GM19397 (cell line): ENCODE measurements around the gene ADCY1.

Experiments used
- ATAC-seq: cut with Tn5 transposase; IDR thresholded peaks from one replicate; pipeline ENCODE4 v1.9.1; 2021; ENCODE audit warnings: mild to moderate bottlenecking, moderate library complexity; ENCODE audit not compliant: unreplicated experiment

The ADCY1 gene

DNA sequence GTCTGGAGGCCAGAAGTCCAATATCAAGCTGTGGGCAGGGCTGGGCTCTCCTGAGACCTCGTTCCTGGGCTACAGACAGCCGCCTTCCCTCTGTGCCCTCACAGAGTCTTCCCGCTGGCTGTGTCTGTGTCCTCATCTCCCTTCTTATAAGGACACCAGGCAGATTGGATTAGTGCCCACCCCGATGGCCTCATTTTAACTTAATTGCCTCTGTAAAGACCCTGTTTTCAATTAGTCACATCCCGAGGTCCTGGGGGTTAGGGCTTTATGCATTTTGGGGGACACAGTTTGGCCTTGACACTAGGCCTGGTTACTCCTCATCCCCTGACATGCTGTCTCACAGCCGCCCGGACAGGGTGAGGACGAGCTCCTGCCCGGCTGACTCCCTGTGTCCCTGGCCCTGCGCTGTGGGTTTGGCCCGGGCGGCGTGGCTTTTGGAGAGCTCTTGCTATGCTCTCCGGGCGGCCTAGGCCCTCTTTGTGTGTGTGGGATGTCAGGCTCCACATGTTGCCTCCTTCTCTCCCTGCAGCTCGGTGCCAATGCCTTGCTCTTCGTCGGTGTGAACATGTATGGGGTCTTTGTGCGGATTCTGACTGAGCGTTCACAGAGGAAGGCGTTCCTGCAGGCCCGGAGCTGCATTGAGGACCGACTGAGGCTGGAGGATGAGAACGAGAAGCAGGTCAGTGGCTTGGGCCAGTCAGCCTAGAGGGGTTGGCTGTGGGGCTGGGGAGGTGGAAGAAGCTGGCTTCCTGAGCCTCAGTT, 18.2 kb downstream of the ADCY1 start:
- no peak for ATAC-seq

DNA sequence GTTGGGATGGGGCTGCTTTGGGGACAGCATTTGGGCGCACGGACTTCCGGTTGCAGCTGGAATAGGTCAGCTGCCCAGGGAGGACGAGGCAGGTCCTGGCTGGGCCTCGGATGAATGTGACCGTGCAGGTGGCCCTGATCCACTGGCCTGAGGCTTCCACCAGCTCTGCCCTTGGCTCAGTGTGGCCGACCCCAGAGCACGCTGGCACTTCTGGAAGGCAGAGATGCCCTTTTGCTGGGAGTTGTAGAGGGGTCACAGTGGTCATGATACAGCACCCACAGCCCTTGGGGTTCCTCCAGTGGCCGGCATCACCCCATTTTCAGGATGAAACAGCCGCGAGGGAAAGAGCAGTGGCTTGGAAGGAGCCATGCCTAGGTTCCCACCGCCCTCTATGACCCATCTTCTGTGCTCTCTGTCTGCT, 19.0 kb downstream of the ADCY1 start:
- no peak for ATAC-seq

DNA sequence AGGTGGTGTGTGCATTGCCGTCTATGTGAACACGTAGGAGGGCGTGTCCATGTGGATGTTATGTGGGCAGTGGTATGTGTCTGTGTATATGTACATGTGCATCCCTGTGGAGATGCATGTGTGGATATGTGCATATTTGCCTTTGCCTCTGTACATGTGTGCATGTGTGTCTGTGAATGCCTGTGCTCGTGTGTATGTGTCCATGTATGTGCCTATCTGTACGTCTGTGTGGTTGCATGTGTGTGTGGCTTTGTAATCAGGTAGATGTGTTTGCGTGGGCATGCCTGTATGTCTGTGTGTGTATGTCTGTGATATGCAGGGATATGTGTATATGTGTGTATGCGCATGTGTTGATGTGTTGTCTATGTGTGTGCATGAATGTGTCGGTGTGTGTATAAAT, 19.7 kb downstream of the ADCY1 start:
- no peak for ATAC-seq

DNA sequence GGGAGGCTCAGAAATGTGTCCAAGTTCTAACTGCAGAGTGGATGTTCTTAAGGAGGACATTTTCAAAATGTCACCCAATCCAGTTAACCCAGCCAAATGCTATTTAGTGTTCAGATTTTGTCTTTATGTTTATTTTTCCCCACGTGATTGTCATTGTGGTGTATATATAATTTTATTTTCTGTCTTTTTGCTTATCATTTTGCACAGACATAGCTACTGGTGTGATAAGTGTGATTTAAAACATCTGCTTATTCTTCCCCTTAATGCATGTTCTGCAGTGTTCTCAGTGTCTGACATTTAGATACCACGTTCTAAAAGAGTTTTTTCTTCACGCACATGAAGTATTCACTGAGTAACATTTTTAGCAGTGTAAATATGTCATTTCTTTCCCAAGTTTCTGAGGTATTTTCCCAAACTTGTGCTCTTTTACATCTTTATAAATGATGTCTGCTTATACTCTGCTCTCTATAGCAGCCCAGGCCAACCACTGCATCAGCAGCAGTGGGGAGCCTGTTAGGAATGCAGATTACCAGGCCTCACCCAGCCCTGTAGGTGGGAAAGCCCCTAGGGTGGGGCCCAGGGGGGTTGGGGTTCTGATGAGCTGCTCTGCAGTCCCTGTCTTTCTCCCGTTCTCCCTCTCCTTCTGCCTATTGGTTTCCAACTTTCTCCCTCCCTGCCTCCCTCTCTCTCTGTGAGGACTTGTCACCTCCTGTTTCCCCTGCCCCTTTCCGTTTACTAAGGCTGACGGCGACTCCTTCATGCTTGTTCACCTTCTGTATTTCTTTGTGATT, 20.8 kb downstream of the ADCY1 start:
- ATAC-seq, result no peak

DNA sequence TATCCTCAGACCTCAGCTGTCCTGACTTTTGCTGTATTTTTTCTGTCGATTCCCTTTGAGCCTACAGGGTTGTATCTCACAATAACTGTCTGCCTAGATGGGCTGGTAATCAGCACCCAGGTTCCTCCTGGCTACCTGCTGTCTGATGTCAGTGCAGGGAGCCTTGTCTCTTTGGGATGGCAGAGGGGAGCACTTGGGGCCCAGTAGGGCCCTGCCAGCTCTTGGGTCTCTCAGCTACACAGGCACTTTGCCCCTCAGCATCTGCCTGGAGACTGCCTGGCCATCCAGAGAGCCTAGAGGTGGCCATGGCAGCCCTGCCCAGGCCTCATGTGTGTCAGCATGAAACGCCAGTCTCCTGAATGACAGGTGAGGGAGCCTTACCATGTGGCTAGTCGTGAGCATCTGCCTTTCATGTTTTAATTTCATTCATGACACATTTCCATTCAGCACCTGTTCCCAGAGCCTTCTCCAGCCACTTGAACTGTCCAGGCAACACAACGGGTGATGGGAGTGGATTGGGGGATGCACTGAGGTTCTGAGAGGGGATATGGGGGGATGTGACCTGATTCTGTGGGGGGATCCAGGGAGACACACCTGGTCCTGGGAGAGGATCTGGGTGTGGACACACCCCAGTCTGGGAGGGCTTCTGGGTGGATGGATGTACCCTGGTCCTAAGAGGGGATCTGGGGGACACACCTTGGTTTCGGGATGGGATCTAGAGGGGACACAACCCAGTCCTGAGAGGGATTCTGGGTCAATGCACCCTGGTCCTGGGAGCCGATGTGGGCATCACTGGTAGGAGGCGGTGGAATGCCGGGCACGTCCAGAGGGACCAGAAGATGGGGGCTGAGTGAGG, 21.9 kb downstream of the ADCY1 start:
- ATAC-seq, result no peak

DNA sequence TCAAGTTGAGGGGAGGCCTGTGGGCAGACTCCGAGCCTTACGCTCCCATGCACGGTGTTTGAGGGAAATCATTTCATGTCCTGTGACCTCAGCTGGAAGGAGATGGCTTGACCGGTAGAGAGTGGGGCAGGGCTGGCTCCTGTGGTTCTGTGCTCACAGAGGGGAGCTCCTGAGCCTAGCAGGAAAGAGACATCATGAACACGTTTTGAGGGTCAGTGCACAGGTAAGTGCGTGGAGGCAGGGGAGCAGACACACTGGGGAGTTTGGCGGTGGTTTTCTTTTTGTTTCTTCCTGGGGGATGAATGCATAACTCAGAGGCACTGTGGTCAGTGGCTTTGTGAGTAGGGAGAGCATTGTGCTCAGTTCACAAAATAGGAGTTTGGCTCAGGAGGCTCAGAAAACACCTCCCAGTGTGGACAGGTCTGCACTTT, 22.5 kb downstream of the ADCY1 start:
- no peak for ATAC-seq

DNA sequence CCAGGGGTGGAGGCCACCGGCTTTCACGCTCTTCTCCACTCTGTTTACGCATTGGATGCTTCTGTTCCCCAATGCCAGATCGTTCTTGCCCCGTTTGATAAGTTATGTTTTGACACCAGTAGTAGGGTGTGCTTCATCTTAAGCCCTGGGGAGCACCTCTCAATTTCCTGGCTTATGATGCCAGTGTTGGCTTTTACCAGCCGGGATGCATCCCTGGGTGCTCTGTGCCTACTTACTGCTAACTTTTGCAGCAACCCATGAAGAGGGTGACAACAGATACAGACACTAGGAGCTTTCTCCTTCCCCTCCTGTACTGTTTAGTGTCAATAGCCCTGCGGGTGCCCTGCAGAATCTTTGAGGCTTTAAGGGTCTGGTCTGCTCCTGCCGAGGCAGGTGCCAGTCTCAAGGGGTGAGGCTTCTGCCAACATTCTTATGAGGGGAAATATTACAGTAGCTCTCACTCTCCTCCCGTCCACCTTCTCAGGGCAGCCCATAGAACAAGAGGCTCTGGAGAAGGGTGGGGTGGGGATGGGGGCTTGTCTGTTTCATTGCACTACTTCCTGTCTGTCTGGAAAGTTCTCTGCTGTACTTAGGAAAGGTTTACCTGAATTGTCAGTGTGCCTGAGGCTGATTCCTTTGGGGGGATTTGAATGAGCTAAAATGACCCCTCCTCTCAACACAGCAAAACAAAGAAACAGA, 23.3 kb downstream of the ADCY1 start:
- ATAC-seq, result no peak

DNA sequence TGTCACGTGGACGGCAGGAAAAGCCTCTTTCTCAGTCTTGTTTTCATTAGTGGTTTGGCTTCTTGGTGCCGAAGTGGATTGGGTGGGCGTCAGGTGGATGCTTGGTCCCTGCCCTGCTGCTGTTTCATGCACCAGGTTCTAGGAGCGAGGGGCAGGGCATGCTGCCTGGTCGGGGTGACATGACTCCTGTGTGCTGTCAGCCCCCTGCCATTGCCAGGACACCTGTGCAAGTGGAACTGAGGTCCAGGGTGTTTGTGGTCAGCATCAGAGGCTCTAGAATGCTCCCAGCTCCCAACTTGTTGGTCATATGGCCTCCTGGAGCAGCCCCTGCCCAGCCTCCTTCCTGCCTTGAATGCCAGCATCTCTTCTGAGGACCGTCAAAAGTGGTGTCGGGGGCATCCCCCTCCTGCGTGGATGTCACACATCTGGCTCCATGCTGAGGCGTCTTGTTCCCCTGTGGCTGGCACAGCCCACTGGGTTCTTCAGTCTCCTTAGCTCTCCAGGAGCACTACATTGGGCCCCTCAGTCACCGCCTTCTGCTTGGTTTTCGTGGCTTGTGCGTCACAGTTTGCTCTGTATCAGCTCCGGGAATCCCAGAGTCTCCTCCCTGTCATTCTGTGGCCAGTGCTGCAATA, 24.8 kb downstream of the ADCY1 start:
- no peak for ATAC-seq

DNA sequence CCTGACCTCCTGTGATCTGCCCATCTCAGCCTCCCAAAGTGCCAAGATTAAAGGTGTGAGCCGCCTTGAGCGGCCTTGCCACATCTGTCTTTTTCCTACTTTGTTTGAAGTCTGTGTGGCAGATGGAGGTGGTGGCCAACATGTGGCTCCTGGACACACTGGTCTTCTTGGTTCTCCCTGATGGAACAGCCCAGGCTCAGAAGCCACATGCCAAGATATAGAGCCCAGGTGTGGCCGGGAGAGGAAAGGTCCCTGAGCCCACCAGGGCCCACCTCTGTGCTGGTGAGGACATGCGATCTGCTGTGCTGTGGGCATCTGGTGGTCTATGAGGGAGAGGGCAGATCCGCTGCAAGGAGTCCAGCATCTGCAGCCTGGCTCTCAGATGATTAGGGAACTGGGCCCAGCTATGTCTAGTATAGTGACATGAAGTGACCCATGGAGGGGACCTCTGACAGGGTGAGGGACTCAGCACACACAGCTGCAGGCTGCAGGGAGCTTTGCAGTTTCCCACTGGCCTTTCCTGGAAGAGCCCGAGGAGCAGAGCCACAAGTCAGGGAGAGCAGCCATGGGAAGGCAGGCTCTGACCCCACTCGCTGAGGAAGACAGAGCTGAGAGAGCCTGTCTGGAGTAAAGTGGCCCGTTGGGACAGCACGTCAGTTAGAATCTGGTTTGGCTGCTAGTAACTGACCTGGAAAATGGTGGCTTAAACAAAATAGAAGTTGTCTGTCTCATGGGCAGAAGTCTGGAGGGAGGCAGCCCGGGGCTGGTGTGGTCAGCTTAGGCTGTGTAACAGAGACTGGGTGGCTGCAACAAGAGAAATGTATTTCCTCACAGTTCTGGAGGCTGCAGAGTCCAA, 25.9 kb downstream of the ADCY1 start:
- no peak for ATAC-seq

DNA sequence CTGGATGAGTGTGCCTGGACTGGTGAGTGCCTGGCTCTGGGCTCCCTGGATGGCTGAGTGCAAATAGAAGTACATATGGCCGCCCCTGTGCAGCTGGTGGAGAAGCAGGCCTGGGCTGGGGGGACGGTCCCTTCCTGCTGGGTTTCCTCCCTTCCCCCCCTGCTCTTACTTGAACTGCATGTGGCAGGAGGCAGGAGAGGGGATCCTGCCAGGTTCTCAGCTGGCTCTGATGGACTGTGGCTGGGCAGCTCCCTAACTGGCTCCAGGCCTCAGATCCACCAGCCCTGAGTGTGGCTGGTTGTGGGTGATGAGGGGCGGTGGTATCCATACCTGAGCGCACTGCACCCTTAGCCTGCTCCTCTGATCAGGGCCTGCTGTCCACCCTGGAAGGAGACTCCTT, 26.9 kb downstream of the ADCY1 start:
- ATAC-seq, result no peak

DNA sequence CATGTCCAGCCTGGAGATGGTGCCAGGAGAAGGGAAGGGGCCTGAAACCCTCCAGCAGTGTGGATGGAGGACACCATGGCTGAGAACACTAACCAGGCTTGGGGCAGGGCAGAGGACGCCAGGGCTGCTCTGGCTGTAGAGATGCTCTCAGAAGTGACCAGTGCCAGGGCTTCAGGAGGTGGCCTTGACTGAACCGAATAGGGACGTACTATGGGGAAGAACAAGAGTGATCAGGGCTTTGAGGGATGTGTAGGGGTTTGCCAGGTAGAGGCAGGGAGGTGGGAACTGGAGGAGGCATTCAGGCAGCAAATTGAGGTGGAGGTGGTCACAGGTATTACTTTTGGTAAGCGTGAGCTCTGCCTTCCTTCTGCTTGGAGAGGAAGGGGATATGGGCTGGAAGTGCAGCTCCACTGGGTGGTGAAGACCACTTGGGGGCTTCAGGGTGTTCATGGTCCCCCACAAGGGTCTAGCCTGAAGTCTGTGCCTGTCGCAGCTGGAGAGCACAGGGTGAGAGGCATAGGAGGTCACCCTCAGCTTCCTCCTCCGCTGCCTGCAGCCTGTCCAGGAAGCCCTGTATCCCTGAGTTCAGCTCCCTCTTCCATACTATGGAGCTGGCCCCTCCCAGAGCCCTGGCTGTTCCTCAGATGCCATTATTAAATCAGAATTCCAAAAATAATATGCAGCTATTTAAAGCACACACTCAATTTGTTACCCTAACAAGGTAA, 27.8 kb downstream of the ADCY1 start:
- no peak for ATAC-seq

DNA sequence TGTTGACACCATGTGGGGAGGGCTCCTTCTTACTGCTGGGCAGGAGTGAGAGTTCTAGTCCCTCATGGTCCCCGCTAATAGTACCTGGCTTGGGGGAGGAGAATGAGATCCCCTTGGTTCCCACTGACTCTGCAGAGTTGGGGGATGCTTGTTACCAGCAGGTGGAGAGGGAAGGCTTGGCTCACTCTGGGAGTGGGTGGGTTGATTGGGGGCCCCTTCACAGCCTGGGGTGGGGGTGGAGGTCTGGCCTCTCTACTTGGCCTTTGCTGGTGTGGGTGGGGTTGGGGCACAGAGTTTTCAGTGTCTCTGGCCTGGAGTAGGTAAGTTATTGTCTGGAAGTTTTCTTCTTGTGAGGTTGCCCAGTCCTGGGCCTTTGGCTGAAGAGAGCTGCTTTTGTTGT, 31.9 kb downstream of the ADCY1 start:
- no peak for ATAC-seq

DNA sequence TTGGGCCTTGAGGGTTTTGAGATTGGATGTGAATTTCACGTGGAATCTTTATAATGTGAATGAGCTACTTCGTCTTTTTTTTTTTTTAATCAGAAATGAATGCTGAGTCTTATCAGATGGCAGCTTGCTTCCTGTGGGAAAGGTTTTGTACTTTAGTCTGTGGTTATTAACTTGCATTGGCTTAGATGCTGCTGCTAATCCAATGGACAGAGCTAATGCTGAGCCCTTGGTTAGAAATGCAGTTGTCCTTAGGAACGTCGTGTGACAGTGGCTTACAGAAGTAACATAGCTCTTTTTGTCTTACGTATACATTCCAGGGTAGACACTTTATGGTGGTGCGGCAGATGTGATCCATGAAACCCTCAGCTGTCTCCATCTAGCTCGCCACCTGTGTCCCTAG, 32.8 kb downstream of the ADCY1 start:
- no peak for ATAC-seq

DNA sequence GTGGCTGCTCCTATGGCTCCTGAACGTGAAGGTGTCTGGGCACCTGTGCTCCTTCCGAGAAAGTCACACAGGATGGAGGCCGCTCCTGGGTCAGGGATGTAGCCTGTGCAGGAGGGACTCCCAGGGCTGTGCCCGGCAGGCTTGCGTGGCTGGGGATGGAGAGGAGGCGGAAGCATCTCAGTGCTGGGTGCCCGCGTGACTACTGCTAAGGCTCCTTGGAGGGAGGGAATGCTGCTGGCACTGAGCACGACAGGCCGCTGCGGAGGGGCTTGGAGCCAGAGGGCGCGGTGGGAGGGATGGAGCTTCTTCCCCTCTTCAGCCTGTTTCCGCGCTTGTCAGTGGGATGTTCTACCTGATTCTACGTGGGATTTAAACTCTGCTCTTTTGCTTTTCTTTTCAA, 35.0 kb downstream of the ADCY1 start:
- ATAC-seq, result no peak

DNA sequence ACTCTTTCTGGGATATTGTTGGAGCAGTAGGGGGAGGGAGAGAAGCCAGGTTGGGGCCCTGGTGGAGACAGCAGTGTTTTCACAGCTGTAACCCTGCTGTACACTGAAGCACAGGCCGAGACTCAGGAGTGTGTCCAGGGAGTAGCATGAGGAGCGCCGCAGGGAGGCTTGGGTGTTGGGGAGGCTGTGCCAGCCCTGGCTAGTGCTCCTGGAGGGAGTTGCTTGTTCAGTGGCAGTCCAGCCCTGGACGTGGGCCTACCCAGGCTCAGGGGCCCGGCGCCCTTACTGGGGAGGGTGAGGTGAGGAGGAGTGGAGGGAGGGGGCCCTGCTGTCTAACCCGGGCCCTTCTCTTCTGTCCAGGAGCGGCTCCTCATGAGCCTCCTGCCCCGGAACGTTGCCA, 35.9 kb downstream of the ADCY1 start:
- ATAC-seq, result no peak

DNA sequence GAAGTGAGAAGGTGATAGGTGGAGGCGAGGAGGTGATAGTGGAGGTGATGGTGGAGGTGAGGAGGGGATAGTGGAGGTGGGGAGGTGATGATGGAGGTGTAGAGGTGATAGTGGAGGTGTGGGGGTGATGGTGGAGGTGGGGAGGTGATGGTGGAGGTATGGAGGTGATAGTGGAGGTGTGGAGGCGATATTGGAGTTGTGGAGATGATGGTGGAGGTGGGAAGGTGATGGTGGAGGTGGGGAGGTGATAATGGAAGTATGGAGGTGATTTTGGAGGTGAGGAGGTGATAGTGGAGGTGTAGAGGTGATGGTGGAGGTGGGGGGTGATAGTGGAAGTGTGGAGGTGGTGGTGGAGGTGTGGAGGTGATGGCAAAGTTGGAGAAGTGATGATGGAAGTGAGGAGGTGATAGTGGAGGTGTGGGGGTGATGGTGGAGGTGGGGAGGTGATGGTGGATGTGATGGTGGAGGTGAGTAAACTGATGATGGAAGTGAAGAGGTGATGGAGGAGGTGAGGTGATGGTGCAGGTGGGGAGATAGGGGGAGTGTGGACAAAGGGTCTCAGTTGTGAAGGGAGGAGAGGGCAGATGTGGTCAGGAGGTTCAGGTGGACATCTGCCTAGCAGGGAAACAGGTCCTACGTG, 36.6 kb downstream of the ADCY1 start:
- ATAC-seq, result no peak

DNA sequence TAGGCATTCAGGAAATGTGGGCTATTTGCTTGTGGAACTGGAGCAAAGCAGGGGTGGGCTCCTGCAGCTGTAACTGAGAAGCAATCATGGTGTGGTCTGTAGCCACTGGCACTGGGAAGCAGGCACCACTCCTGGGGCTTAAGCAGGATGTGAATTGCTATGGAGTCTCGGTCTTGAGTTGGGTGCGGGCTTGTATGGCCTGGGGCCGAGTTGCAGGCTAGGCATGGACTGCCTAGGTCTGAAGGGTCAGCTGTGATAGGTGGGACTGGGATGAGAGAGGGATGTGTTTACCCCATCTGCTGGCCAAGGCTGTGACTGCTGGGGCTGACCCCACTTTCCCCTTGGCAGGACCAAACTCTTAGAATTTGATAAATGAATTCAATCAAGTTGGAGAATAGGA, 43.0 kb downstream of the ADCY1 start:
- ATAC-seq, result no peak

DNA sequence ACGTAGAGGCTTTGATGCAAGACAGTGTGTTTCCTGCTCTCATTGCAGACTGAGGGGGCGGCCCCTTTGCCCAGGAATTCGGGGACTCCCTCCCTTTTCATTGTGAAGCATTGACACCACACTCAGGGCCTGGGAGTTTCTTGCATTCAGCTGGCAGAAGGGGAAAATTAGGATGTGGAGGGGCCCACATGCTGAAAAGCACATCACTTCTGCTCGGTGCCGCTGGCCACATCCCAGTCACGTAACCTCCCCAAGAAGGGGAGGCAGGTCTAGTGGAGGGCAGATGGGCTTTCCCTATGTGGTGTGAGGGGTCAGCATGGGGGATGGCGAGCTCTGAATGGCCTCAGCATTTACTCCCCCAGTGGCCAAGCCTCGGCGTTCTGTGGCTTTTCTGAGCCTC, 47.9 kb downstream of the ADCY1 start:
- no peak for ATAC-seq
